ENCODE measurements around the gene CSNK1G2.

DNA sequence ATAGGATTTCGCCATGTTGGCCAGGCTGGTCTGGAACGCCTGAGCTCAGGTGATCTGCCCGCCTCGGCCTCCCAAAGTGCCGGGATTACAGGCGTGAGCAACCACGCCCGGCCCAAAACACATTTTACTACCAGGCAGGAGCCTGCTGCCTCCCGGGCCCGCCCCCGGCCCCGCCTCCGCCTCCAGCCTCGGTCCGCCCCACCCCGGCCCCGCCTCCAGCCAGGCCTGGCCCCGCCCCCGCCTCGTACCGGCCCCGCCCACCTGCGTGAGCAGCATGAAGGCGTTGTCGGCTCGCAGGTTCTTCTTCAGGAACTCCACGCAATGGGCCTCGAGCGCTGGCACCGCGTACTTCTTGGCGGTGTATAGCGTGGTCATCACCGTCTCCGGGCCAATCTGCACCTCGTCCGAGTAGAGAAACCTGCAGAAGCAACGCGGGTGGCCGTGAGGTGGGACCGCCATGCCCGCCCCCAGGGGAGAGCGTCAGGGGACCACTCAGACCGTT lies 51.8 kb downstream of the CSNK1G2 start:
- TF ChIP-seq, protein P1, sequence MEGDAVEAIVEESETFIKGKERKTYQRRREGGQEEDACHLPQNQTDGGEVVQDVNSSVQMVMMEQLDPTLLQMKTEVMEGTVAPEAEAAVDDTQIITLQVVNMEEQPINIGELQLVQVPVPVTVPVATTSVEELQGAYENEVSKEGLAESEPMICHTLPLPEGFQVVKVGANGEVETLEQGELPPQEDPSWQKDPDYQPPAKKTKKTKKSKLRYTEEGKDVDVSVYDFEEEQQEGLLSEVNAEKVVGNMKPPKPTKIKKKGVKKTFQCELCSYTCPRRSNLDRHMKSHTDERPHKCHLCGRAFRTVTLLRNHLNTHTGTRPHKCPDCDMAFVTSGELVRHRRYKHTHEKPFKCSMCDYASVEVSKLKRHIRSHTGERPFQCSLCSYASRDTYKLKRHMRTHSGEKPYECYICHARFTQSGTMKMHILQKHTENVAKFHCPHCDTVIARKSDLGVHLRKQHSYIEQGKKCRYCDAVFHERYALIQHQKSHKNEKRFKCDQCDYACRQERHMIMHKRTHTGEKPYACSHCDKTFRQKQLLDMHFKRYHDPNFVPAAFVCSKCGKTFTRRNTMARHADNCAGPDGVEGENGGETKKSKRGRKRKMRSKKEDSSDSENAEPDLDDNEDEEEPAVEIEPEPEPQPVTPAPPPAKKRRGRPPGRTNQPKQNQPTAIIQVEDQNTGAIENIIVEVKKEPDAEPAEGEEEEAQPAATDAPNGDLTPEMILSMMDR (IDR thresholded peaks at IDR 0.05), result no peak
- no peak for TF ChIP-seq POLR2AphosphoS5 (IDR thresholded peaks at IDR 0.05; ENCODE audit: insufficient read depth in 1 of 2, low read depth in 1 of 2)
- no peak for TF ChIP-seq POLR2A (IDR thresholded peaks at IDR 0.05)

Data from vagina (tissue), 2 donors.